ENCODE data around the gene GFI1B. TPM values are rescaled to one million over a fixed set of nuclear protein-coding genes. Genes with fewer than 3 reads are reported as not detected.

Gene GFI1B
- total RNA-seq, 2 donors from 2014 or later, result 0.44 TPM; not detected in 1

- no peak for DNase-seq
- no peaks in the 10 kb centered on the region for H3K4me1 ChIP-seq (ENCODE audit: control insufficient read depth, insufficient read depth, low read length)
- no peaks in the 10 kb centered on the region for H3K36me3 ChIP-seq (ENCODE audit: control insufficient read depth, insufficient read depth, low read length)
- H3K9ac ChIP-seq (ENCODE audit: extremely low read depth, low read length, poor library complexity, severe bottlenecking), result no peak overlapping the region
- no peak overlapping the region for H3K4me3 ChIP-seq (ENCODE audit: low read length)
- no peak overlapping the region for H3K27ac ChIP-seq (ENCODE audit: low read depth, low read length)
- H3K9me3 ChIP-seq (ENCODE audit: control insufficient read depth, low read length), result peaks cover 2% of the 10 kb centered on the region
- Mint-ChIP-seq H3K27me3 (ENCODE audit: insufficient read depth) (peaks cover 12% of the 10 kb centered on the region), H3K27ac (no peak overlapping the region), H3K9me3 (peaks cover 7% of the 10 kb centered on the region), H3K36me3 (ENCODE audit: low read depth) (no peaks in the 10 kb centered on the region), H3K4me3 (no peak overlapping the region), H3K4me1 (peaks cover 3% of the 10 kb centered on the region)
- H3K27me3 ChIP-seq (ENCODE audit: control insufficient read depth, insufficient read depth, low read length, poor library complexity, severe bottlenecking), result no peaks in the 10 kb centered on the region
- no peak for TF ChIP-seq CTCF (conservative IDR thresholded peaks at IDR 0.05)
- 76 to 94% methylated on average over 2 to 3 of the region's 3 CpGs for WGBS, 2 experiments (ENCODE audit: insufficient coverage in 1 of 2, insufficient read length in 1 of 2)
Measured at GRCh38 chr9:133026426-133026825, 47.9 kb downstream of the GFI1B start.

- no peak overlapping the region for H3K27ac Mint-ChIP-seq
- H3K9me3 Mint-ChIP-seq, result peaks cover 7% of the 10 kb centered on the region
- no peak for DNase-seq
- no peak for TF ChIP-seq CTCF (conservative IDR thresholded peaks at IDR 0.05)
- Histone ChIP-seq H3K36me3 (ENCODE audit: control insufficient read depth, insufficient read depth, low read length) (peaks cover under 1% of the 10 kb centered on the region), H3K27ac (ENCODE audit: low read depth, low read length) (no peak overlapping the region), H3K9ac (ENCODE audit: extremely low read depth, low read length, poor library complexity, severe bottlenecking) (no peak overlapping the region), H3K27me3 (ENCODE audit: control insufficient read depth, insufficient read depth, low read length, poor library complexity, severe bottlenecking) (no peaks in the 10 kb centered on the region), H3K4me3 (ENCODE audit: low read length) (no peak overlapping the region), H3K4me1 (ENCODE audit: control insufficient read depth, insufficient read depth, low read length) (no peaks in the 10 kb centered on the region), H3K9me3 (ENCODE audit: control insufficient read depth, low read length) (peaks cover 9% of the 10 kb centered on the region)
- H3K4me3 Mint-ChIP-seq, result no peak overlapping the region
- H3K4me1 Mint-ChIP-seq, result peaks cover 9% of the 10 kb centered on the region
- H3K27me3 Mint-ChIP-seq (ENCODE audit: insufficient read depth), result peaks cover 12% of the 10 kb centered on the region
- peaks cover 4% of the 10 kb centered on the region for H3K36me3 Mint-ChIP-seq (ENCODE audit: low read depth)
- WGBS, 2 experiments (ENCODE audit: insufficient coverage in 1 of 2, insufficient read length in 1 of 2), result 62 to 73% methylated on average over 4 to 5 of the region's 5 CpGs
Measured at GRCh38 chr9:133027134-133027533, 48.6 kb downstream of the GFI1B start.

GRCh38 chr9:133028221-133028620 is 49.7 kb downstream of the GFI1B start:
- Mint-ChIP-seq H3K4me3 (peak overlapping the region; percentile 97), H3K27ac (no peak overlapping the region), H3K9me3 (peaks cover 7% of the 10 kb centered on the region), H3K4me1 (peaks cover 17% of the 10 kb centered on the region), H3K36me3 (ENCODE audit: low read depth) (peaks cover 5% of the 10 kb centered on the region), H3K27me3 (ENCODE audit: insufficient read depth) (peaks cover 12% of the 10 kb centered on the region)
- Histone ChIP-seq H3K27ac (ENCODE audit: low read depth, low read length) (no peak overlapping the region), H3K4me1 (ENCODE audit: control insufficient read depth, insufficient read depth, low read length) (no peaks in the 10 kb centered on the region), H3K36me3 (ENCODE audit: control insufficient read depth, insufficient read depth, low read length) (peaks cover 11% of the 10 kb centered on the region), H3K9me3 (ENCODE audit: control insufficient read depth, low read length) (peaks cover 12% of the 10 kb centered on the region), H3K27me3 (ENCODE audit: control insufficient read depth, insufficient read depth, low read length, poor library complexity, severe bottlenecking) (no peaks in the 10 kb centered on the region), H3K4me3 (ENCODE audit: low read length) (no peak overlapping the region), H3K9ac (ENCODE audit: extremely low read depth, low read length, poor library complexity, severe bottlenecking) (no peak overlapping the region)
- TF ChIP-seq CTCF (conservative IDR thresholded peaks at IDR 0.05), result no peak
- no peak for DNase-seq
- WGBS, 2 experiments (ENCODE audit: insufficient coverage in 1 of 2, insufficient read length in 1 of 2), result 87 to 89% methylated on average over 3 of the region's 3 CpGs
